ENCODE data around the gene DHX40.

The DHX40 gene

GRCh38 chr17:59607061-59607460 lies 41.7 kb downstream of the DHX40 start:
- Histone ChIP-seq H3K9me2 (replicated peaks; ENCODE audit: insufficient read depth, low read length) (no peaks in the 10 kb centered on the region), H3K27me3 (ENCODE audit: low read length) (no peaks in the 10 kb centered on the region), H3F3A (ENCODE audit: insufficient read depth) (0 out of 2 replicates have a peak, but pooled peaks cover 5% of the 10 kb centered on the region), H3K9ac (ENCODE audit: low read length) (no peak overlapping the region), H3K4me2 (ENCODE audit: low read depth, low read length, poor library complexity, severe bottlenecking) (no peak overlapping the region), H4K20me1 (ENCODE audit: low read depth, low read length) (no peaks in the 10 kb centered on the region), H3K79me2 (ENCODE audit: insufficient read depth, low read length) (no peaks in the 10 kb centered on the region), H3K4me3 (ENCODE audit: insufficient read depth, low read length, poor library complexity, severe bottlenecking) (no peak overlapping the region), H3K36me3 (ENCODE audit: low read length) (peaks cover 31% of the 10 kb centered on the region), H3K27ac (ENCODE audit: low read depth, low read length) (no peak overlapping the region), H3K9me3 (ENCODE audit: insufficient read depth, low read length) (no peaks in the 10 kb centered on the region), H2AFZ (ENCODE audit: low read depth, low read length, severe bottlenecking) (no peak overlapping the region)
- TF ChIP-seq, protein P1, sequence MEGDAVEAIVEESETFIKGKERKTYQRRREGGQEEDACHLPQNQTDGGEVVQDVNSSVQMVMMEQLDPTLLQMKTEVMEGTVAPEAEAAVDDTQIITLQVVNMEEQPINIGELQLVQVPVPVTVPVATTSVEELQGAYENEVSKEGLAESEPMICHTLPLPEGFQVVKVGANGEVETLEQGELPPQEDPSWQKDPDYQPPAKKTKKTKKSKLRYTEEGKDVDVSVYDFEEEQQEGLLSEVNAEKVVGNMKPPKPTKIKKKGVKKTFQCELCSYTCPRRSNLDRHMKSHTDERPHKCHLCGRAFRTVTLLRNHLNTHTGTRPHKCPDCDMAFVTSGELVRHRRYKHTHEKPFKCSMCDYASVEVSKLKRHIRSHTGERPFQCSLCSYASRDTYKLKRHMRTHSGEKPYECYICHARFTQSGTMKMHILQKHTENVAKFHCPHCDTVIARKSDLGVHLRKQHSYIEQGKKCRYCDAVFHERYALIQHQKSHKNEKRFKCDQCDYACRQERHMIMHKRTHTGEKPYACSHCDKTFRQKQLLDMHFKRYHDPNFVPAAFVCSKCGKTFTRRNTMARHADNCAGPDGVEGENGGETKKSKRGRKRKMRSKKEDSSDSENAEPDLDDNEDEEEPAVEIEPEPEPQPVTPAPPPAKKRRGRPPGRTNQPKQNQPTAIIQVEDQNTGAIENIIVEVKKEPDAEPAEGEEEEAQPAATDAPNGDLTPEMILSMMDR (IDR thresholded peaks at IDR 0.05; ENCODE audit: insufficient read depth, low read length, poor library complexity, severe bottlenecking), result no peak
- no peak for TF ChIP-seq EZH2phosphoT487 (conservative IDR thresholded peaks at IDR 0.05; ENCODE audit: low read length)

- TF ChIP-seq, protein P1 (IDR thresholded peaks at IDR 0.05; ENCODE audit: insufficient read depth, low read length, poor library complexity, severe bottlenecking), result peak; percentile 26
- no peak for TF ChIP-seq EZH2phosphoT487 (conservative IDR thresholded peaks at IDR 0.05; ENCODE audit: low read length)
- Histone ChIP-seq H3K36me3 (ENCODE audit: low read length) (peaks cover 28% of the 10 kb centered on the region), H3K4me2 (ENCODE audit: low read depth, low read length, poor library complexity, severe bottlenecking) (no peak overlapping the region)
Measured at GRCh38 chr17:59607817-59608403, 42.5 kb downstream of the DHX40 start.

GRCh38 chr17:59611503-59611902 lies 46.1 kb downstream of the DHX40 start:
- TF ChIP-seq, protein P1 (IDR thresholded peaks at IDR 0.05; ENCODE audit: insufficient read depth, low read length, poor library complexity, severe bottlenecking), result no peak
- no peak for TF ChIP-seq EZH2phosphoT487 (conservative IDR thresholded peaks at IDR 0.05; ENCODE audit: low read length)

More at GRCh38 chr17:59607817-59608403, 42.5 kb downstream of the DHX40 start:
- Histone ChIP-seq H3K27ac (ENCODE audit: low read depth, low read length) (no peak overlapping the region), H4K20me1 (ENCODE audit: low read depth, low read length) (no peaks in the 10 kb centered on the region), H3K4me3 (ENCODE audit: insufficient read depth, low read length, poor library complexity, severe bottlenecking) (no peak overlapping the region), H3K9me2 (replicated peaks; ENCODE audit: insufficient read depth, low read length) (no peaks in the 10 kb centered on the region), H3F3A (ENCODE audit: insufficient read depth) (0 out of 2 replicates have a peak, but pooled peaks cover 5% of the 10 kb centered on the region), H3K79me2 (ENCODE audit: insufficient read depth, low read length) (no peaks in the 10 kb centered on the region), H3K9me3 (ENCODE audit: insufficient read depth, low read length) (no peaks in the 10 kb centered on the region), H3K27me3 (ENCODE audit: low read length) (no peaks in the 10 kb centered on the region), H3K9ac (ENCODE audit: low read length) (no peak overlapping the region), H2AFZ (ENCODE audit: low read depth, low read length, severe bottlenecking) (no peak overlapping the region)

More at GRCh38 chr17:59611503-59611902, 46.1 kb downstream of the DHX40 start:
- no peaks in the 10 kb centered on the region for H3K9me2 ChIP-seq (replicated peaks; ENCODE audit: insufficient read depth, low read length)
- H3K9ac ChIP-seq (ENCODE audit: low read length), result no peak overlapping the region
- H4K20me1 ChIP-seq (ENCODE audit: low read depth, low read length), result no peaks in the 10 kb centered on the region
- no peak overlapping the region for H3K27ac ChIP-seq (ENCODE audit: low read depth, low read length)
- no peaks in the 10 kb centered on the region for H3K79me2 ChIP-seq (ENCODE audit: insufficient read depth, low read length)
- no peak overlapping the region for H2AFZ ChIP-seq (ENCODE audit: low read depth, low read length, severe bottlenecking)
- H3K36me3 ChIP-seq (ENCODE audit: low read length), result peaks cover 17% of the 10 kb centered on the region
- peaks cover 5% of the 10 kb centered on the region; the same call in 1 of the 2 replicates for H3F3A ChIP-seq (ENCODE audit: insufficient read depth)
- no peaks in the 10 kb centered on the region for H3K27me3 ChIP-seq (ENCODE audit: low read length)
- no peak overlapping the region for H3K4me3 ChIP-seq (ENCODE audit: insufficient read depth, low read length, poor library complexity, severe bottlenecking)
- H3K4me2 ChIP-seq (ENCODE audit: low read depth, low read length, poor library complexity, severe bottlenecking), result no peak overlapping the region
- H3K9me3 ChIP-seq (ENCODE audit: insufficient read depth, low read length), result no peaks in the 10 kb centered on the region

Measured in SU-DHL-6 (cell line).